ENCODE measurements around the gene FAM25G. TPM values are rescaled to one million over a fixed set of nuclear protein-coding genes. Genes with fewer than 3 reads are reported as not detected.

FAM25G gene
- total and polyA plus RNA-seq, 2 donors (not counting 3 experiments of a cell fraction or from before 2014, with no cell fraction given), result not detected

- DNase-seq (ENCODE audit: low read depth, low spot score), result no peak
- POLR2A ChIA-PET, result no interaction called here
Observed at GRCh38 chr10:47441938-47442337, 49.6 kb downstream of the FAM25G start.

More at GRCh38 chr10:47441938-47442337, 49.6 kb downstream of the FAM25G start:
- H2AFZ ChIP-seq (ENCODE audit: low read depth, low read length), result no peak overlapping the region
- H3K9me1 ChIP-seq (replicated peaks; ENCODE audit: control insufficient read depth, extremely low read depth, insufficient read depth, low read length), result no peaks in the 10 kb centered on the region
- CTCF ChIA-PET, result interaction anchor here (0.8 to 1.3 kb wide), 2 partner anchors 80 to 101 kb away, joined by 3 to 4 read pairs; no protein-coding TSS in a partner anchor
- BruUV-seq (replicated peaks), result no TSS peak
- no peak for FAIRE-seq
- H3K36me3 ChIP-seq (ENCODE audit: control insufficient read depth in 2 of 2, extremely low read depth in 1 of 2, insufficient read depth in 2 of 2, low read length in 2 of 2), result no peaks in the 10 kb centered on the region
- H3K4me1 ChIP-seq (ENCODE audit: control insufficient read depth, extremely low read depth, insufficient read depth, low read length), result no peaks in the 10 kb centered on the region
- no peak overlapping the region for H3K9ac ChIP-seq (replicated peaks; ENCODE audit: extremely low read depth, insufficient read depth, low read length)
- H3K27me3 ChIP-seq (ENCODE audit: control insufficient read depth in 2 of 2, insufficient read depth in 2 of 2, low read length in 2 of 2), result peaks cover 0 to 5% of the 10 kb centered on the region in 2 experiments
- H3K27ac ChIP-seq (ENCODE audit: insufficient read depth, low read depth, low read length), result no peak overlapping the region
- H3K9me3 ChIP-seq (replicated peaks; ENCODE audit: control insufficient read depth, insufficient read depth, low read length), result no peaks in the 10 kb centered on the region
- intact Hi-C loops (cut with micrococcal nuclease), result no loop called here
- TF ChIP-seq POLR2A (IDR thresholded peaks at IDR 0.05; ENCODE audit: low read depth, low read length) (no peak), JUN (IDR thresholded peaks at IDR 0.05; ENCODE audit: borderline replicate concordance, insufficient read depth, insufficient read length, low read depth) (no peak), POLR2AphosphoS5 (IDR thresholded peaks at IDR 0.05; ENCODE audit: insufficient read depth, low read depth, low read length) (no peak), FOS (IDR thresholded peaks at IDR 0.05; ENCODE audit: borderline replicate concordance, insufficient read depth, low read length) (no peak), MYC (IDR thresholded peaks at IDR 0.05; ENCODE audit: low read depth, low read length) (no peak), EZH2 (IDR thresholded peaks at IDR 0.05; ENCODE audit: borderline replicate concordance, low read depth, low read length, severe bottlenecking) (no peak), GATA2 (IDR thresholded peaks at IDR 0.05; ENCODE audit: insufficient read depth, insufficient read length, low read depth, low read length) (no peak), MAX (IDR thresholded peaks at IDR 0.05; ENCODE audit: insufficient read depth, insufficient read length) (no peak), CTCF (IDR thresholded peaks at IDR 0.05; ENCODE audit: extremely low read depth in 1 of 2, insufficient read depth in 1 of 2, low read depth in 1 of 2, low read length in 2 of 2) (no peak)
- H4K20me1 ChIP-seq (replicated peaks; ENCODE audit: control insufficient read depth, extremely low read depth, insufficient read depth, low read length), result no peaks in the 10 kb centered on the region
- dilution Hi-C loops (cut with MboI; ENCODE audit: extremely low pct_ligation_motif_present, low sequenced_read_pairs), result no loop called here
- no peak overlapping the region for H3K4me2 ChIP-seq (ENCODE audit: insufficient read depth, low read length)
- H3K79me2 ChIP-seq (ENCODE audit: control insufficient read depth, insufficient read depth, low read length), result no peaks in the 10 kb centered on the region
- no peak overlapping the region for H3K4me3 ChIP-seq (replicated peaks in 1 of 3; ENCODE audit: insufficient read depth in 1 of 3, low read depth in 1 of 3, low read length in 3 of 3)
